ENCODE results near the gene RBCK1. TPM values are rescaled to one million over a fixed set of nuclear protein-coding genes. Genes with fewer than 3 reads are reported as not detected.
A peak's percentile ranks its signal among the peaks of the same experiment; 100 is the strongest.

Gene RBCK1
- total and polyA plus RNA-seq, 9 of the 15 experiments (the other 6 are each of a cell fraction or from before 2014, with no cell fraction given), result 5.9 to 59.3 (median 26.5) TPM

- TF ChIP-seq NKRF (IDR thresholded peaks at IDR 0.05; ENCODE audit: borderline replicate concordance) (no peak), ZBTB43 (CRISPR knock-in tag; IDR thresholded peaks at IDR 0.05) (no peak), ZBTB2 (IDR thresholded peaks at IDR 0.05) (no peak)
These were observed 54.3 kb downstream of the RBCK1 start, which contains the start of gene TBC1D20 (continued) for GRCh38 chr20:462199-462991.

GRCh38 chr20:467755-468154 is 59.7 kb downstream of the RBCK1 start:
- Histone ChIP-seq H3K27me3 (ENCODE audit: control insufficient read depth in 2 of 2, insufficient read depth in 2 of 2, low read length in 2 of 2) (no peaks in the 10 kb centered on the region), H3K36me3 (ENCODE audit: control insufficient read depth, insufficient read depth, low read length) (no peaks in the 10 kb centered on the region), H4K20me1 (replicated peaks; ENCODE audit: control insufficient read depth, insufficient read depth, low read length) (no peaks in the 10 kb centered on the region), H3K4me2 (ENCODE audit: insufficient read depth, low read length) (no peak overlapping the region), H3K4me3 (no peak overlapping the region), H3K9me1 (ENCODE audit: control insufficient read depth, insufficient read depth, low read length) (no peaks in the 10 kb centered on the region), H3K4me1 (replicated peaks in 1 of 2; ENCODE audit: control insufficient read depth in 2 of 2, insufficient read depth in 2 of 2, low read length in 2 of 2) (peaks cover 0 to 4% of the 10 kb centered on the region in 2 experiments; a peak in 1 of 5 replicates), H3K27ac (ENCODE audit: extremely low read depth, low read depth, low read length) (no peak overlapping the region), H2AFZ (ENCODE audit: low read depth, low read length) (no peak overlapping the region), H3K9ac (ENCODE audit: insufficient read depth in 1 of 2, low read depth in 2 of 2, low read length in 2 of 2) (no peak overlapping the region), H3K9me3 (replicated peaks; ENCODE audit: control insufficient read depth, insufficient read depth, low read depth, low read length) (peaks cover 4% of the 10 kb centered on the region), H3K79me2 (ENCODE audit: control insufficient read depth, insufficient read depth, low read length) (no peaks in the 10 kb centered on the region)
- TF ChIP-seq CBX3 (IDR thresholded peaks at IDR 0.05; ENCODE audit: borderline replicate concordance in 1 of 2, low read length in 2 of 2) (peak in 1 of 2 experiments; percentile 28; a peak in 1 of 3 replicates), HIVEP1 (CRISPR knock-in tag; IDR thresholded peaks at IDR 0.05) (no peak), ZNF280A (IDR thresholded peaks at IDR 0.05; ENCODE audit: low read depth, partially characterized antibody) (peak; percentile 21)
- POLR2A ChIA-PET, result no interaction called here
- CTCF ChIA-PET (ENCODE audit: low intra/inter-chr PET ratio), result no interaction called here
- WGBS (ENCODE audit: insufficient coverage, low coverage, missing lambda C conversion rate), result 50% methylated on average over 7 of the region's 7 CpGs
- ATAC-seq (no peak), DNase-seq (ENCODE audit: extremely low read depth in 1 of 4, low spot score in 3 of 4) (no peak), FAIRE-seq (no peak)
- in situ Hi-C loops (cut with MboI) (no loop called here), intact Hi-C loops (cut with micrococcal nuclease) (no loop called here)
- BruUV-seq (replicated peaks), result no TSS peak
